ENCODE data around the gene DEF6.

- TF ChIP-seq SMAD3 (CRISPR knock-in tag; IDR thresholded peaks at IDR 0.05; ENCODE audit: borderline replicate concordance) (no peak), ZBTB21 (CRISPR knock-in tag; IDR thresholded peaks at IDR 0.05; ENCODE audit: borderline replicate concordance) (no peak), E2F1 (CRISPR knock-in tag; IDR thresholded peaks at IDR 0.05) (no peak), ETV6 (CRISPR knock-in tag; IDR thresholded peaks at IDR 0.05) (no peak), MYBL2 (CRISPR knock-in tag; IDR thresholded peaks at IDR 0.05) (no peak)
Observed at GRCh38 chr6:35291491-35291890, 6.1 kb upstream of the DEF6 start.
